DMS79 (cell line): ENCODE measurements around the gene TRMT2A.
"Not testable (repeated sequence)": the region's sequence is repeated elsewhere in the genome, so short reads cannot be mapped to it uniquely, and the experiment has no call there.

Source experiments
- DNase-seq: peaks from one replicate; lab custom pipeline; 2025; lab: John Stamatoyannopoulos, UW

The TRMT2A gene

DNA sequence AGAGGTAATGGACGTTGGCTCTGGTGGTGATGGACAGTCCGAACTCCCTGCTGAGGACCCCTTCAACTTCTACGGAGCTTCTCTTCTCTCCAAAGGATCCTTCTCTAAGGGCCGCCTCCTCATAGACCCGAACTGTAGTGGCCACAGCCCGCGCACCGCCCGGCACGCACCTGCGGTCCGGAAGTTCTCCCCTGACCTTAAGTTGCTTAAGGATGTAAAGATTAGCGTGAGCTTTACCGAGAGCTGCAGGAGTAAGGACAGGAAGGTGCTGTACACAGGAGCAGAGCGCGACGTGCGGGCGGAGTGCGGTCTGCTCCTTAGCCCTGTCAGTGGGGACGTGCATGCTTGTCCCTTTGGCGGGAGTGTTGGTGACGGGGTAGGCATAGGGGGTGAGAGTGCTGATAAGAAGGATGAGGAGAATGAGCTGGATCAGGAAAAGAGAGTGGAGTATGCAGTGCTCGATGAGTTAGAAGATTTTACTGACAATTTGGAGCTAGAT is 30.9 kb downstream of the TRMT2A start:
- no peak for DNase-seq

DNA sequence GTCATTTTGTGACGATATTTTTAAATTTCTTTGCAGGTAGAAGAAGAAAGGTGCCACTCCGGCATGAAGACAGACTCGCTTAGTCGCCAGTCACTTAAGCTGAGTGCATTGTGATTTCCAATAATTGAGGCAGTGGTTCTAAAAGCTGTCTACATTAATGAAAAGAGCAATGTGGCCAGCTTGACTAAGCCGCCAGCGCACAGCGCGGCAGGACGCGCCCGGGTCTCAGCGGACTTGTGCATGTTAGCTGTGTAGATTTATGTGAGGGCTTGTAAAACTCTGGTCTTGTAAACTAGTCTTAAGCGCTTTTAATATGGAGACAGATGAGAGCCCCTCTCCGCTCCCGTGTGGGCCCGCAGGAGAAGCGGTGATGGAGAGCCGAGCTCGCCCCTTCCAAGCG is 31.4 kb downstream of the TRMT2A start:
- no peak for DNase-seq

DNA sequence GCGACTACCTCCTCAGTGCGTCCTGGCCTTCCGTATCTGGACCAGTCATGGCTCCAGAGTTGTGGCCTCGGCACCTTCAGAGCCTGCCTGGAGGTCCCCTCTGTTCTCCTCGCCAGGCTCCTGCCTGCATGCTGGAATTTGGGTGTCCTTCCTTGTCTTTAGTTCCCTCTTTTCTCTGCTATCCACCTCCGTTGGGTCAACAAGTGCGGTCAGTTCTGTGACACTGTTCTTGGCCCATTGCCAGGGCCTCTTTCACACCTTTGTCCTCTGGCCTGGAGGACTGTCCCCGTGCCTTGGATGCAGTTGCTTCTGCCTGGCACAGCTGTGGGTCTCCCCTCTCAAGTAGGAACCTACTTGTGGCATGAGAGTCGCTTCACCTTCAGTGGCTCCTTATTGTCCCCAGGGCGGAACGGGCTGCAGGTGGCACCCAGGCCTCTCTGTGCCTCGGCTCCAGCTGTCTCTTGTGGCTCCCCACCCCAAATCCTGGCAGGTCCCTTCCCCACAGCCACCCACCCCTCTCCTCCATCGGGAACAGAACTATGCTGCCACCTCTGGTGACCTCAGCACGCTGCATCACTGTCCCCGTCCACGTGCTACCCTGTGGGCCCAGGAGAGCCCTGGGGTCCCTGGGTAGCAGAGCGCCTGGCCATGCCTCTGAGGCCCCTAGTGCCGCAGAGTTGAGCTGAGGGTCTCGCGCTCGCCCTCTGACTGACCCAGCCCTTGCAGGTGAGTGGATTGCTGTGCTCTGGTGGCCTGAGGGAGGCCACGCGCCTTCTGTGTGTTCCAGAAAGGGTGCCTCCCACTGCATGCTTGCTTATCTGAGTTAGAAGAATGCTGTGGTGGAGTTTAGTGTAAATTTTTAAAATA is 32.2 kb downstream of the TRMT2A start:
- DNase-seq, result no peak

DNA sequence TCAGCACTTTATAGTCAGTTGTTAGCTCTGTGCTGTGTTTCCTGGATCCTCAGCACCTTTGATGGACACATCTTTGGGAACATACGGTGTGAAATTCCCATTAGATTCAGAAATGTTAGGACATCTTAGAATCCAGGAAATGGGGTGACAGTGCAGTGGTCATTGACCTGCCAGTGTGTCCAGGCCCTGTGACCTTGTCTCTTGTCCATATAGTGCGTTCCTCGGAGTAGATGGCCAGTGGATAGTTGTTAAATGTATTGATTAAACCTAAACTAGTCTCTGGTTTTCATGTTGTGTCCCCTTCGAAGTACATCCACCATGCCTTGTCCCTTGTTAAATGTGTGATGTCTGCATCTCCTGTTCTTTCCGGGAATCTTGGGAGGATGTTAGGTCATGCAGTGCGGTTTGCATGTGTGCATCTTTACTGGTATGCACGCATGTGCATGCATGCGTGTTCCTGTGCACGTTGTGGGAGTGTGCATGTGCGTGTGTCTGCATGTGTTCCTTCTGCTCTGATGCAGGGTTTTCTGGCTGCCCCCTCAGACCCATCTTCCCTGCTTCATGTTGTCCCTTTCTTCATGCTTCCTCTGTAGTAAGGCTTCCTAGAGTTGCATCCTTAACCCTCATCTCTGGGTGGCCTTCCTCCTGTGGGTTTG is 33.0 kb downstream of the TRMT2A start:
- DNase-seq, result no peak

DNA sequence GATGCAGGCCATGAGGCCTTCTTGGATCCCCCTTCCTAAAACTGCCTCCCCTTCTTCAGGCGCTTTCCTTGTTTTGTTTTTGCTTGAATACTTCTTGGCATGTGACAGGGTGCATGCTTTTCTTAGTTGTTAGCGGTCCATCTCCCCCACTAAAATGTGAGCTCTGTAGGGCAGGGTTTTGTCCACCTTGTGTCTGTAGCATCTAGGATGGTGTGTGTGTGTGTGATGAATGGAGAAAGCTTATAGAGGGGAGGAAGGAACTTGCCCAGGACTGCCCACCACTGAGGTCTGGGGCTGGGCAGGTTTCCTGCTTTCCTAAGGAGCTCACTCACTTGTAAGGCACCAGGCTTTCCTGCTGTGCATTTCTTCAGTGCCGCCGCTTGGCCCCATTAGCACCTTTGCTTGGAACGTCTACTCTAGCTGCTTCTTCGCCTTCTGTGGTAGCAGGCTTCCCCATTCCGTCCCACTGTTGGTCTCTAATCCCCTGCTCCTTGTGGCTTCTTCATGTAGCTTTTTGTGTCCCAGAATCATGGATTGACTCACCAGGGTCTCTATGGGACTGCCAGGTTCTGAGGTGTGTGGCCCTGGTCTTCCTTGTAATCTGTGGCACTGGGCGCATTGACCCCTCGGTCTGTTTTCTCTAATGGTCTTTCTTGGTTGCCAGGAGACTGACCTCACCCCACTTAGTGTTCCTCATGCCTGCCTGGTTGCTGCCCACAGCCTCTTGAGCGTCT is 33.7 kb downstream of the TRMT2A start:
- no peak for DNase-seq

DNA sequence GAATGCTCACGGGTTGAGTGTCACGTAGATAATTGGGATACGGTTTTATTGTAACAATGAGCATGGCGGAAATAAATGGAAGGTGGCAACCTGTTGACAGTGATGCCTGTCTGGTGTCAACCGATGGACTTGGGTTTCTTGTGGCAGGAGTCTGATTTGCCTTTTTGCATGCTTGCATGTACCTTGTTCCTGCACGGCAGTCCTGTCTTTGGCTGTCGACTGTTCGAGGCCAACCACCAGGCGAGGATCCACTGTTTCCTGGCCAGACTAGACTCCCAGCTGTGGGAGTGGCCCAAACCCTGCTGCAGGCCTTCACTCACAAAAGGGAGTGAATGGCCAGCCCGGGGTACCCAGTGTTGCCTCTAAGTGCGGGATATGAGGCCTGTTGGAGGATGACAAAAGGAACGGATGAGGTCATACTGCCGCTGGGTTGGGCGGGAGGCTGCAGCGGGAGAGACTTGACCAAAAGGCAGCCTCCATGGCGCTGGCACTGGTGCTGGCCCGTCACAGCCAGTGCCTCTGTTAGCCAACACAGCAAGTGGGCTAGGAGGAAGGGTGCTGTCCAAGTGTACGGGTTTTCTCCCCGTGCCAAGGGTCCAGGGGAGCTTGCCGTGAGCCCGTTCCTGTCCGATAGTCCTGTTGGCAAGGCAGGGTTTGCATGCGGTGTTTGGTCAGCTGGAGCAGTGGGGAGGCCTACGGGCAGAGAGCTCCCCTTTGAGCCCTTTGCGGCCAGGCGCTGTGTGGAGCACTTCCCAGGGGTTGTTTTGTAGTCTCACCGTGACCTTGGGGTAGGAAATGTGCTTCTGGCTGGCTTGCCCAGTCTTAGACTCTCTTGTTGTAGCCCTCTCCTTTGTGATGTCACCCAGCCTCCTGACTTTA is 36.0 kb downstream of the TRMT2A start:
- no peak for DNase-seq

DNA sequence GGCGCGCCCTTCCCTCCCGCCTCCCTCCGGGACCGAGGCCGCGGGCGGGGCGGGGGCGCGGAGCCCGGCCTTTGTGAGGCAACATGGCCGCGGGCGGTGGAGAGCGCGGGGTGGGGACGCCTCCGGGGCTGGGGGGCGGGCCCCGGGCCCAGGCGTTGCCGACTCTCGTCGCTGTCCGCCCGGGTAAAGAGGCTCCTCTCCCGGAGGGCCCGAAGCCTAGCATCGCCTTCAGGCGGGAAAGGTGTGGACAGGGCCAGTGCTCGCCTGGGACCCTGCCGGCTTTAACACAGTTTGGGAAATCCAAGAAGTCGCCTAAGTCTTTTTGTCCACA is 36.6 kb downstream of the TRMT2A start:
- DNase-seq, result no peak

DNA sequence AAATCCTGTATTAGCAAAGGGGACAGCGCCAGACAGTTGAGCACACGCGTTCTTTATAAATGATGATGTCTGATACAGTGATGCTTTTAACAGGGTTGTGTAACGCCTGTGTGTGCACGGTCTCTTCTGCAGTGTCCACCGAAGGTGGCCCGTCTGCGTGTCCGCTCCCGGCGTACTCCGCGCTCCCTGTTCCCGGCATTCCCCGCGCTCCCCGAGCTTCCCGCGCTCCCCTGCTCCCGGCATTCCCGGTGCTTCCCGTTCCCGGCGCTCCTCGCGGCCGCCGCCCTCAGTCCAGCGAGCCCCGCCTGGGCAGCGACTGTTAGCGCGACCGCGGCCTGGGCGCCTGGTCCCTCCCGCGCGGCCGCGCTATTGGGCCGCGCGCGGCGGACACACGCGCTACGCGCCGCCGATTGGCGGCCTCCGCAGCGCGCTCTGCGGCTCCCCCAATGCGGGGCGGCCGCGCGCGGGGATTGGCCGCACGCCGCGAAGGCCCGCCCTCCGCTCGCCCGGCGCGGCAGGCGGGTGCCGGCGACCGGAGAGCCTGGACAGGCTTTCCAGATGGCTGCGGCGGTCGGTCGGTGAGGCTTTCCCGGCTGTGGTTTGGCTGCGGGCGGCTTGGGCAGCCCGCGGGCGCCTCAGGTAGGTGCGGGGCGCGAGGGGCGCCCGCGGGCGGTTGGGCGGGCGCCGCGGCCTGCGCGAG is 37.1 kb downstream of the TRMT2A start, which contains the start of gene DGCR8:
Gene DGCR8, plus strand, starts transcription at position 497 of the 700 bp plus-strand sequence. CDS start 5,723 bp downstream, outside the sequence.
- DNase-seq, result peak; percentile 54

DNA sequence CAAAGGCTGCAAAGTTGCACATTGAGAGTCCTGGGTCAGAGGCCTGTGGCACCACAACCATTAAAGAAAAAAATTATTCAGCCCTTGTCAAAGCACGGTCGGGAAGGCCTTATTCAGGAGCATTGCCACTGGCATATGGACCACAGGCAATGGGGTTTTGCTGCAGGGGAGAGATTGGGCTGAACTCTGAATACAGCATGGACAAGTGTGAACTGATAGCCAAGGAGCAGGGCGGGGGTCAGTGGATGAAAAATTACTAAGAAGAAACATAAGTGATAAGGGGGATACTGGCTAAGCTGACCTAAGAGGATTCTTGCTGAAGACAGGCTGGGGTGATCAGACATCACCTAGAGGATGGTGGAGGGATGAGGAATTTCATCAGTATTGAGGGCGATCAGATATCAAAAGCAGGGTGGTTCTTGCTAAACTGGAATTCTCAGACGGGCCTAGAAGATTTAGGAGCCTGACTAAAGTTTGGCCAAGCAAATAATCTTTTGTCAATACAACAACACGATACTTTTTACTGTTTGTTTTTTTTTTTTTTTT is 40.3 kb downstream of the TRMT2A start:
- no peak for DNase-seq

DNA sequence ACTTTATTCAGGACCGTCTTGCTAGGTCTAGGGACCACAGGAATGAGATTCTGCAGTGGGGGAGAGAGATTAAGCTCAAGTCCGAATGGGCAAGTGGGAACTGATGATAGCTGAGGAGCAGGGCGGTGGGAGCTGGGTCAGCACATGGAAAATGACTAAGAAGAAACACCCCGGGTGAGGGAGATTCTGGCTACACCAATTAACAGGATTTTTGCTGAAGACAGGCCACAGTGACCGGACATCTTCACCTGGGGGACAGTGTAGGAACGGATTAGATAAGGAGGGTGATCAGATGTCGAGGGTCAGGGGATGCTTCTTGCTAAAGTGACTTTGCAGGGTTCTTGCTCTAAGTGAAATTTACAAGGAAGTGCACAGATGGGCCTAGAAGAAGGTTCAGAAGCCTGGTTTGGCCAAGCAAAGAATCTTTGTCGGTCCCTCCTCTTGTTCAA is 45.5 kb downstream of the TRMT2A start:
- DNase-seq, result no peak

DNA sequence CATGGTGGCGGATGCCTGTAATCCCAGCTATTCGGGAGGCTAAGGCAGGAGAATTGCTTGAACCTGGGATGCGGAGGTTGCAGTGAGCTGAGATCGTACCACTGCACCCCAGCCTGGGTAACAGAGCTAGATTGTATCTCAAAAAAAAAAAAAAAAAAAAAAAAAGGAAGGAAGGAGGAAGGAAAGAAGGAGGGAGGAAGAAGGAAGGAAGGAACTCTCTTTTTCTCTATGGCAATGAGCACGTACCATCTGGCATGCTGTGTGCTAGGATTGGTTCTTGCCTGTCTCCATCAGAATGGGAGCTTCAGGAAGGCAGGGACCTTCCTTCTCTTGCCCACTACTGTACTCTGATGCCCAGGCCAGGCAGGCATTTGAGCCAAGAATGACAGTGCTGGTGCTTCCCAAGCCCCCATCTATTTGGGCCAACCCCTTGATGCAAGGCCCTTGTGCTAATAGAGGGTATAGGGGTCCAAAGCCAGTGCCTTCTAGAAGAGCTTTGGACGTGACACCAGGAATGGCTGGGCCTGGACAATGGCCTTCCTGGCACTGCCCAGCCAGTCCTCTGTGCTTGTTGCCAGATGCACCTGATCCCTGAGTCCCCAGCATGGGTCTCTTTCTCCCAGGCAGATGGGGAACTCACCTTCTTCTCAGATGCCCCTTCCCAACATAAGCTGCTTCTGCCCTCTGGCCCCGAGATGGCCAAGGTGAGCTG is 47.5 kb downstream of the TRMT2A start:
- DNase-seq, result no peak

DNA sequence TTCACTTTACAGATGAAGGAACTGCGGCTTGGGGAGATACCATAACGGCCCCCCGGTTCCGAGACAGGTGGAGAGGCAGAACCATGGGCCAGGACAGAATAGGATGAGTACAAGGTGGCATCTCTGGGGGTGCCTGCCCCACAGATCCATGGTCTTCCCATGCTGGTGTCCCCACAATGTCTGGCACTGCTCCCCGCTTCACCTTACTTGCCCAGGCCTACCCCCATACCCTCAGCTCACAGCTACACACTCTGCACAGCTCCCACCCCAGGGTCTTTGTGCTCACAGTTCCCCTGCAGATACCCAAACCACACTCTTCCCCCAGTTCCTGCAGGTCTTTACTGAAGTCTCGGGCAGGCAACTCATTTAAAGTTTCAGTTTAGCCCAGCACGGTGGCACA is 48.4 kb downstream of the TRMT2A start:
- DNase-seq, result no peak

DNA sequence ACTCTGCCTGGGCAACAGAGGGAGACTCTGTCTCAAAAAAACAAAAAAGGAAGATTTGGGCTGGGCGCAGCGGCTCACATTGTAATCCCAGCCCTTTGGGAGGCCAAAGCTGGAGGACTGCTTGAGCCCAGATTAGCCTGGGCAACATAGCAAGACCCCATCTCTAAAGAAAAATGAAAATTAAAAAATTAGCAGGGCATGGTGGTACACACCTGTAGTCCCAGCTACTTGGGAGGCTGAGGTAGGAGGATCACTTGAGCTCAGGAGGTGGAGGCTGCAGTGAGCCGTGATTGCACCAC is 49.7 kb downstream of the TRMT2A start:
- DNase-seq, result not testable (repeated sequence)

DNA sequence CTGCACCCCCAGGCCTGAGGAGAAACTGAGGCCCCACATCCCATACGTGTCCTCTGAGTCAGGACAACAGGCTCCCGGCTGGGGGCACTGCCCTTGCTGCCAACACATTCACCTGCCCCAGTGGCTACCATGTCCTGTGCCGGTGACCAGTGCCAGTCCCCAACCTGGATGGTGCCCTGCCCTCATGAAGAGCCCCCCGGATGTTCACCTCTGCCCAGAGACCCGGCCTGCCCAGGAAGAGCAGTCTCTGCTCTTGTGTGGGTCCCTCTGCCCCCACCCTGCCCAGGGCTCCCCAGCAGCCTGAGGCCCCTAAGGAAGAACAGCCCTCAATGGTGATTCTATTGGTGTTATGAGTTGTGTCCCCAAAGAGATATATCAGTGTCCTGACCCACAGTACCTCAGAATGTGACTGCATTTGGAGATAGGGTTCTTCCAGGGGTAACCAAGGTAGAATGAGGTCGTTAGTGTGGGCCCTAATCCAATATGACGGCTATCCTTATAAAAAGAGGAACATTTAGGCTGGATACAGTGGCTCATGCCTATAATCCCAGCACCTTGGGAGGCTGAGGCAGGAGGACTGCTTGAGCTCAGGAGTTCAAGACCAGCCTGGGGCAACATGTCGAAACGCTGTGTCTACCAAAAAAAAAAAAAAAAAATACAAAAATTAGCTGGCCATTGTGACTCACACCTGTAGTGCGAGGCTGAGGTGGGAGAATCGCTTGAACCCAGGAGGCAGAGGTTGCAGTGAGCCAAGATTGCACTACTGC is 50.2 kb downstream of the TRMT2A start:
- DNase-seq, result no peak

DNA sequence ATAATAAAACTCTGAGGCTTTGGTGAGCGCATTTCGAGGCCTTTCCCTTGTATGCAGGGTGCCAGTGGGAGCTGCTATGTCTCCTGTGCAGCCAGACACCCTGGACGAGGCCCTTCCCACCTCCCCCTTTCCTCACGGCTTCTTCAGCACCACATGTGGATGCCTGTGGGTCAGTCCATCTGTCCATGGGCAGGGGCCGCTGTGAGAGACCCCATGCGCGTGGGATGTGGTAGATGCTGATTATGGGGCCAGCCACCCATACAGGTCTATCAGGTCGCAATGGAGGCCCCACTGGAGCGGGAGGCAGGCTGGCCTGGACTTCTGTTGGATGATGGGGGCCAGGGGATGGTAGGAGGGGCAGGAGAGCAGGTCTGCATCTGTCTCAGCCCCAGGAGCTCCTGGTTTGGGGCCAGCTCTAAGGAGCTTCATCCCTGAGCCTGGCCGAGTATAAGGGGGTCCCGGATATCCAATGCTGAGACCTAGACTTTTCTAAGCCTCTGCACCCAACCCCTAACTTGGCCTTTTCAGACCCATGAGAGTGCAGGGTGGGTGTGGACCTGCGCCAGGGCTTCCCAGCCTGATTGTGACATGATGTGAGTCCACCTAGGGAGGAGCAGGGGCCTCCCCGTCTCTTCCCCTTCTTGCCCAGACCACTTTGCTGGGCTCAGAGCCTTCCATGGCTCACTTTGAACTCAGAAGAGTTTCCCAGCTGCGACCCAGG is 51.0 kb downstream of the TRMT2A start:
- no peak for DNase-seq

DNA sequence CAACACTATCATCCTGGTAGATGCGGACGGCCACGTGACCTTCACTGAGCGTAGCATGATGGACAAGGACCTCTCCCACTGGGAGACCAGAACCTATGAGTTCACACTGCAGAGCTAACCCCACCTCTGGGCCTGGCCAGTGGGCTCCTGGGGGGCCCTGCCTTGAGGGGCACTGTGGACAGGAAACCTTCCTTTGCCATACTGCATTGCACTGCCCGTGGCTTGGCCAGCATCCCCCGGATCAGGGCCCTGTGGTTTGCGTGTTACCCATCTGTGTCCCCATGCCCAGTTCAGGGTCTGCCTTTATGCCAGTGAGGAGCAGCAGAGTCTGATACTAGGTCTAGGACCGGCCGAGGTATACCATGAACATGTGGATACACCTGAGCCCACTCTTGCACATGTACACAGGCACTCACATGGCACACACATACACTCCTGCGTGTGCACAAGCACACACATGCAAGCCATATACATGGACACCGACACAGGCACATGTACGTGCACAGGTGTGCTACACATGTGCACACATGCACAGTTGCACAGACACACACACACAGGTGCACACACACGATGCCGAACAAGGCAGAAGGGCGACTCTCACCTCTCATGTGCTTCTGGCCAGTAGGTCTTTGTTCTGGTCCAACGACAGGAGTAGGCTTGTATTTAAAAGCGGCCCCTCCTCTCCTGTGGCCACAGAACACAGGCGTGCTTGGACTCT is 52.3 kb downstream of the TRMT2A start:
- no peak for DNase-seq

DNA sequence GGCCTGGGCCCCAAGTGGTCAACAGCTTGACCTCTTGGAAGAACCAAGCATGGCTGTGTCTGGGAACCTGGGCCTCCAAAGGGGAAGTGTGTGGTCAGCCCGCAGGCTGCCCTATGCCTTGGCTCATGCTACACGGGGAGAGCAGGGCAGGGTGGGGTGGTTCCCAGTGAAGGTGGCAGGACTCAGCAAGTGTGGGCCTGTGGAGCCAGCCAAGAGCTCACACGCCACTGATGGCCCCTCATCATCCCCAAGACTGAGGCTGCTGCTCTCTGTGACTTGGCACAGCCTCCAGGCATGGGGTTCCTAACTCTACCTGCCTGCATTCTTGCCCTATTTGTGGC is 52.9 kb downstream of the TRMT2A start:
- DNase-seq, result no peak
